T-cell (primary cell): ENCODE data around the gene FPGT. TPM values are rescaled to one million over a fixed set of nuclear protein-coding genes. Genes with fewer than 3 reads are reported as not detected.

Experiments
- ATAC-seq, 4 experiments: fragments of 200-7000 bp in 3 of 4; fragments of 150-1000 bp in 1 of 4; cut with Tn5 transposase; replicated peaks in 1 of 4; 1 replicate in 3 of 4; 2 replicates in 1 of 4; pipeline ENCODE4 v1.10.0; 2021; ENCODE audit warnings: moderate library complexity in 3 of 4, mild to moderate bottlenecking in 2 of 4, moderate number of reproducible peaks in 1 of 4
- CTCF ChIA-PET, 2 donors: fragments of 300-600 bp; sonication (Branson Sonifier 250); formaldehyde crosslinking; loops; one replicate each; lab custom pipeline; 2022; ENCODE audit warnings: antibody characterized with exemption in 2 of 2; lab: Charles Lee
- POLR2A ChIA-PET, 2 donors: fragments of 300-600 bp; sonication (Branson Sonifier 250); formaldehyde crosslinking; loops; one replicate each; lab custom pipeline; 2022; ENCODE audit warnings: antibody characterized with exemption in 2 of 2; lab: Charles Lee
- DNase-seq, 35 experiments: peaks; one replicate each; pipeline versions ENCODE4 v3.0.0 to v3.0.0-alpha.2; 2013 to 2023
- H3K27ac ChIP-seq: one replicate; pipeline ENCODE4 v1.5.1; 2013; ENCODE audit warnings: low read length
- H3K27me3 ChIP-seq, 2 experiments: replicated peaks in 1 of 2; 1 replicate in 1 of 2; 2 replicates in 1 of 2; pipeline versions ENCODE4 v1.6.1 to v1.7.0; 2013; ENCODE audit warnings: low read length in 1 of 2, mixed read lengths in 1 of 2; ENCODE audit not compliant: control insufficient read depth in 2 of 2, insufficient read depth in 2 of 2; ENCODE audit errors: extremely low read depth in 1 of 2
- H3K36me3 ChIP-seq, 2 donors: 1 replicate in 1 of 2; 2 replicates in 1 of 2; pipeline versions ENCODE4 v1.6.1 to v1.7.0; 2013; ENCODE audit warnings: low read length in 1 of 2; ENCODE audit not compliant: control insufficient read depth in 2 of 2, insufficient read depth in 1 of 2; ENCODE audit errors: extremely low read depth in 1 of 2
- H3K4me1 ChIP-seq, 2 experiments: 1 replicate in 1 of 2; 2 replicates in 1 of 2; pipeline versions ENCODE4 v1.6.1 to v1.7.0; 2013; ENCODE audit warnings: low read length in 2 of 2, mixed read lengths in 1 of 2; ENCODE audit not compliant: insufficient read depth in 2 of 2, control insufficient read depth in 1 of 2; ENCODE audit errors: extremely low read depth in 1 of 2
- H3K4me3 ChIP-seq, 2 donors: 1 replicate in 1 of 2; 2 replicates in 1 of 2; pipeline versions ENCODE4 v1.5.1 to v1.7.0; 2013; ENCODE audit warnings: mild to moderate bottlenecking in 2 of 2, low read length in 1 of 2, moderate library complexity in 1 of 2; ENCODE audit not compliant: control insufficient read depth in 1 of 2; ENCODE audit errors: extremely low read depth in 1 of 2
- H3K9me3 ChIP-seq: 2 replicates; pipeline ENCODE4 v1.7.0; 2013
- H3K27ac Mint-ChIP-seq, 2 donors: one replicate each; pipeline ENCODE4 v1.8.0; 2020 to 2021; ENCODE audit warnings: mild to moderate bottlenecking in 2 of 2, mixed read lengths in 2 of 2
- H3K27me3 Mint-ChIP-seq, 2 donors: one replicate each; pipeline ENCODE4 v1.8.0; 2021 to 2022; ENCODE audit warnings: mixed read lengths in 2 of 2
- H3K36me3 Mint-ChIP-seq: one replicate; pipeline ENCODE4 v1.8.0; 2021; ENCODE audit warnings: mixed read lengths
- H3K4me1 Mint-ChIP-seq, 3 donors: one replicate each; pipeline ENCODE4 v1.8.0; 2020 to 2022; ENCODE audit warnings: mixed read lengths in 3 of 3, mild to moderate bottlenecking in 1 of 3
- H3K4me3 Mint-ChIP-seq, 3 donors: one replicate each; pipeline ENCODE4 v1.8.0; 2020 to 2022; ENCODE audit warnings: mild to moderate bottlenecking in 3 of 3, mixed read lengths in 3 of 3, moderate library complexity in 3 of 3
- H3K9me3 Mint-ChIP-seq, 3 donors: one replicate each; pipeline ENCODE4 v1.8.0; 2020 to 2022; ENCODE audit warnings: mixed read lengths in 3 of 3
- WGBS: methylation state at CpG from one replicate; pipeline ENCODE4 v1.1.5; 2013; ENCODE audit warnings: missing lambda C conversion rate; ENCODE audit not compliant: insufficient coverage; 5-methylcytosine and 5-hydroxymethylcytosine counted together
- total RNA-seq, 35 experiments: library from RNA in 6 of 35; stranded (reverse) in 6 of 35; fragments of 120-200 nt in 1 of 35; gene quantifications; one replicate each; pipeline versions ENCODE4 v1.2.1 to v1.2.4 and lab custom pipeline; 2013 to 2026

Gene FPGT
- total RNA-seq, 5 donors from 2014 or later (not counting 1 experiment from before 2014, with no cell fraction given): 4.4 to 13.3 (median 9.1) TPM

- DNase-seq (no peak), ATAC-seq (no peak)
- ChIA-PET CTCF (no interaction called here), POLR2A (interaction anchor here in 1 of 2 donors (0.7 kb wide), 1 partner anchor 17 kb away, joined by 3 read pairs; no protein-coding TSS in a partner anchor)
- Mint-ChIP-seq H3K4me1 (no peaks in the 10 kb centered on the region), H3K9me3 (peaks cover 34 to 61% (median 34%) of the 10 kb centered on the region in 3 donors), H3K4me3 (no peak overlapping the region), H3K27ac (no peak overlapping the region), H3K27me3 (no peaks in the 10 kb centered on the region), H3K36me3 (peaks cover 16% of the 10 kb centered on the region)
- Histone ChIP-seq H3K27me3 (no peaks in the 10 kb centered on the region), H3K4me1 (no peaks in the 10 kb centered on the region), H3K36me3 (no peaks in the 10 kb centered on the region), H3K27ac (no peak overlapping the region), H3K9me3 (peaks cover 2% of the 10 kb centered on the region), H3K4me3 (no peak overlapping the region)
- 89% methylated on average over 5 of the region's 5 CpGs for WGBS
Observed at GRCh38 chr1:74222701-74223100, 24.7 kb downstream of the FPGT start.

- H3K9me3 Mint-ChIP-seq: peaks cover 34 to 65% (median 35%) of the 10 kb centered on the region in 3 donors
- ChIA-PET POLR2A (no interaction called here), CTCF (no interaction called here)
- H3K4me1 ChIP-seq: no peaks in the 10 kb centered on the region
- no peaks in the 10 kb centered on the region for H3K36me3 ChIP-seq
- H3K27me3 Mint-ChIP-seq: no peaks in the 10 kb centered on the region
- ATAC-seq: no peak
- no peak overlapping the region for H3K4me3 Mint-ChIP-seq
- no peak overlapping the region for H3K4me3 ChIP-seq
- no peaks in the 10 kb centered on the region for H3K27me3 ChIP-seq
- H3K4me1 Mint-ChIP-seq: no peaks in the 10 kb centered on the region
- H3K27ac ChIP-seq: no peak overlapping the region
- 48% methylated on average over 3 of the region's 3 CpGs for WGBS
- peaks cover 16% of the 10 kb centered on the region for H3K36me3 Mint-ChIP-seq
- H3K27ac Mint-ChIP-seq: no peak overlapping the region
- H3K9me3 ChIP-seq: peaks cover 2% of the 10 kb centered on the region
- DNase-seq: no peak
Observed at GRCh38 chr1:74223453-74223852, 25.4 kb downstream of the FPGT start.

- WGBS: no CpG with 5 or more reads among the region's 2 CpGs
- no peaks in the 10 kb centered on the region for H3K36me3 ChIP-seq
- no peak within 1 kb of the TSS for H3K27ac ChIP-seq
- no peak within 1 kb of the TSS for H3K4me3 ChIP-seq
- Mint-ChIP-seq H3K27me3 (no peaks in the 10 kb centered on the region), H3K27ac (no peak within 1 kb of the TSS), H3K9me3 (peaks cover 0 to 8% (median 7%) of the 10 kb centered on the region in 3 donors), H3K4me1 (no peaks in the 10 kb centered on the region), H3K36me3 (no peaks in the 10 kb centered on the region), H3K4me3 (no peak within 1 kb of the TSS)
- no peak for DNase-seq
- H3K9me3 ChIP-seq: no peaks in the 10 kb centered on the region
- ChIA-PET POLR2A (no interaction called here), CTCF (no interaction called here)
- no peaks in the 10 kb centered on the region for H3K27me3 ChIP-seq
- H3K4me1 ChIP-seq: no peaks in the 10 kb centered on the region
- ATAC-seq: no peak
Observed at GRCh38 chr1:74235153-74235552, 37.1 kb downstream of the FPGT start, which contains the start of gene TNNI3K. TSS of gene TNNI3K (plus strand) at chr1:74235387. CDS start at chr1:74235452, 65 bp downstream.

GRCh38 chr1:74236440-74236839 lies 38.4 kb downstream of the FPGT start:
- Mint-ChIP-seq H3K27me3 (no peaks in the 10 kb centered on the region), H3K9me3 (peaks cover 0 to 7% (median 5%) of the 10 kb centered on the region in 3 donors), H3K4me3 (no peak overlapping the region), H3K27ac (no peak overlapping the region), H3K4me1 (no peaks in the 10 kb centered on the region), H3K36me3 (no peaks in the 10 kb centered on the region)
- no peaks in the 10 kb centered on the region for H3K4me1 ChIP-seq
- ATAC-seq (no peak), DNase-seq (no peak)
- no peaks in the 10 kb centered on the region for H3K36me3 ChIP-seq
- H3K27me3 ChIP-seq: no peaks in the 10 kb centered on the region
- H3K27ac ChIP-seq: no peak overlapping the region
- CTCF ChIA-PET: interaction anchor here in 1 of 2 donors (0.8 kb wide), 1 partner anchor 14 kb away, joined by 3 read pairs; no protein-coding TSS in a partner anchor
- H3K4me3 ChIP-seq: no peak overlapping the region
- POLR2A ChIA-PET: no interaction called here
- no peaks in the 10 kb centered on the region for H3K9me3 ChIP-seq
- 94% methylated on average over 2 of the region's 3 CpGs for WGBS

- Histone ChIP-seq H3K9me3 (no peaks in the 10 kb centered on the region), H3K36me3 (no peaks in the 10 kb centered on the region), H3K27ac (no peak overlapping the region), H3K4me3 (no peak overlapping the region), H3K27me3 (no peaks in the 10 kb centered on the region), H3K4me1 (no peaks in the 10 kb centered on the region)
- H3K36me3 Mint-ChIP-seq: no peaks in the 10 kb centered on the region
- CTCF ChIA-PET: no interaction called here
- 40% methylated on average over 1 of the region's 1 CpG for WGBS
- ATAC-seq (no peak), DNase-seq (no peak)
- H3K27me3 Mint-ChIP-seq: no peaks in the 10 kb centered on the region
- no peak overlapping the region for H3K27ac Mint-ChIP-seq
- no peak overlapping the region for H3K4me3 Mint-ChIP-seq
- no peaks in the 10 kb centered on the region for H3K4me1 Mint-ChIP-seq
- peaks cover 0 to 7% (median 4%) of the 10 kb centered on the region in 3 donors for H3K9me3 Mint-ChIP-seq
- POLR2A ChIA-PET: no interaction called here
Observed at GRCh38 chr1:74237035-74237434, 39.0 kb downstream of the FPGT start.

- DNase-seq: no peak
- ATAC-seq: no peak
- H3K27ac Mint-ChIP-seq: no peak overlapping the region
- no peaks in the 10 kb centered on the region for H3K27me3 ChIP-seq
- H3K9me3 ChIP-seq: no peaks in the 10 kb centered on the region
- H3K36me3 ChIP-seq: no peaks in the 10 kb centered on the region
- no CpG with 5 or more reads among the region's 4 CpGs for WGBS
- H3K4me1 Mint-ChIP-seq: no peaks in the 10 kb centered on the region
- no peak overlapping the region for H3K4me3 ChIP-seq
- no peaks in the 10 kb centered on the region for H3K4me1 ChIP-seq
- H3K27me3 Mint-ChIP-seq: no peaks in the 10 kb centered on the region
- CTCF ChIA-PET: no interaction called here
- POLR2A ChIA-PET: no interaction called here
- H3K4me3 Mint-ChIP-seq: no peak overlapping the region
- H3K9me3 Mint-ChIP-seq: peaks cover 0 to 4% (median 0%) of the 10 kb centered on the region in 3 donors
- no peaks in the 10 kb centered on the region for H3K36me3 Mint-ChIP-seq
- no peak overlapping the region for H3K27ac ChIP-seq
Observed at GRCh38 chr1:74237787-74238186, 39.7 kb downstream of the FPGT start.
